Right lobe of liver (tissue), 6 donors: Measurements from ENCODE around the gene IFI27L1. TPM values are rescaled to one million over a fixed set of nuclear protein-coding genes. Genes with fewer than 3 reads are reported as not detected.

Experiments
- ATAC-seq, 4 donors: fragments of 200-7000 bp; cut with Tn5 transposase; one replicate each; pipeline ENCODE4 v1.9.1; 2020; ENCODE audit warnings: mild to moderate bottlenecking in 4 of 4, moderate library complexity in 4 of 4
- DNase-seq, 3 donors: peaks; one replicate each; pipeline ENCODE4 v3.0.0-alpha.2; 2020
- H3K27ac ChIP-seq, 3 donors: fragments of 200-600 bp; one replicate each; pipeline ENCODE4 v1.8.0; 2022
- H3K27me3 ChIP-seq, 2 donors: fragments of 200-600 bp; one replicate each; pipeline ENCODE4 v1.8.0; 2022
- H3K36me3 ChIP-seq, 4 donors: fragments of 200-600 bp; sonication (generic) in 1 of 4; one replicate each; pipeline versions ENCODE4 v1.5.1 to v1.8.0; 2017 to 2022; ENCODE audit warnings: control low read depth in 1 of 4
- H3K4me1 ChIP-seq, 4 donors: fragments of 200-600 bp; sonication (generic) in 1 of 4; one replicate each; pipeline versions ENCODE4 v1.5.1 to v1.8.0; 2017 to 2022; ENCODE audit warnings: control low read depth in 1 of 4
- H3K4me3 ChIP-seq, 3 donors: fragments of 200-600 bp; one replicate each; pipeline ENCODE4 v1.8.0; 2022
- H3K9me3 ChIP-seq, 4 donors: fragments of 200-600 bp; sonication (generic) in 1 of 4; one replicate each; pipeline versions ENCODE4 v1.5.1 to v1.8.0; 2017 to 2022; ENCODE audit warnings: control low read depth in 1 of 4
- POLR2A ChIP-seq: fragments of 450-650 bp; IDR thresholded peaks from one replicate; pipeline ENCODE4 v1.6.1; 2017; ENCODE audit warnings: antibody characterized with exemption, mild to moderate bottlenecking
- WGBS: methylation state at CpG from one replicate; pipeline ENCODE4 v1.1.6; 2018; ENCODE audit warnings: low coverage, low lambda C conversion rate; ENCODE audit not compliant: insufficient coverage; ENCODE audit errors: missing lambda C conversion rate; 5-methylcytosine and 5-hydroxymethylcytosine counted together
- intact Hi-C, 2 donors: fragments of 100-400 bp; cut with DNase I; formaldehyde crosslinking; loops; one replicate each; pipeline versions ENCODE4 v1.11.2 to v1.14.1; 2022
- long read RNA-seq: library from polyadenylated mRNA; unstranded; transcript quantifications from one replicate; pipeline ENCODE4 v2.0.0, GENCODE V29; 2019
- total RNA-seq, 6 experiments: library from RNA; depleted of rRNA in 2 of 6; stranded (reverse); fragments of >200 nt in 2 of 6; fragmentation: NEBNext Ultra II Directional in 3 of 6; extraction: Animal tissue kit (Norgen Biotek cat#: 25700) in 3 of 6; gene quantifications; one replicate each; pipeline versions ENCODE4 v1.1.0 to v1.2.4, GENCODE V29; 2016 to 2023
- TF ChIP-seq, protein P1 (sequence below), 4 donors: fragments of 200-600 bp in 3 of 4; fragments of 450-650 bp in 1 of 4; IDR thresholded peaks; one replicate each; pipeline versions ENCODE4 v1.5.1 to v1.8.0; 2016 to 2022; ENCODE audit warnings: antibody characterized with exemption in 4 of 4, mild to moderate bottlenecking in 2 of 4
- donor health status: DM: no; HTN: yes; CAD: no.
- donor health status: DM: no; HTN: no; CAD: no.
- donor health status: DM: no; HTN: no; CAD: no.
- donor health status: DM: no; HTN: yes; CAD: no.
- donor health status: DM: no; HTN: yes; CAD: no.

The IFI27L1 gene, protein sequence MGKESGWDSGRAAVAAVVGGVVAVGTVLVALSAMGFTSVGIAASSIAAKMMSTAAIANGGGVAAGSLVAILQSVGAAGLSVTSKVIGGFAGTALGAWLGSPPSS
- 1 to 10 TPM; 2.6 to 8.2 (median 5.3) TPM for total RNA-seq
- long read RNA-seq, partial matches to known transcripts: 0 of 4 reads
- long read RNA-seq, other reads (novel, unspliced or antisense): 1 of 4 reads

DNA sequence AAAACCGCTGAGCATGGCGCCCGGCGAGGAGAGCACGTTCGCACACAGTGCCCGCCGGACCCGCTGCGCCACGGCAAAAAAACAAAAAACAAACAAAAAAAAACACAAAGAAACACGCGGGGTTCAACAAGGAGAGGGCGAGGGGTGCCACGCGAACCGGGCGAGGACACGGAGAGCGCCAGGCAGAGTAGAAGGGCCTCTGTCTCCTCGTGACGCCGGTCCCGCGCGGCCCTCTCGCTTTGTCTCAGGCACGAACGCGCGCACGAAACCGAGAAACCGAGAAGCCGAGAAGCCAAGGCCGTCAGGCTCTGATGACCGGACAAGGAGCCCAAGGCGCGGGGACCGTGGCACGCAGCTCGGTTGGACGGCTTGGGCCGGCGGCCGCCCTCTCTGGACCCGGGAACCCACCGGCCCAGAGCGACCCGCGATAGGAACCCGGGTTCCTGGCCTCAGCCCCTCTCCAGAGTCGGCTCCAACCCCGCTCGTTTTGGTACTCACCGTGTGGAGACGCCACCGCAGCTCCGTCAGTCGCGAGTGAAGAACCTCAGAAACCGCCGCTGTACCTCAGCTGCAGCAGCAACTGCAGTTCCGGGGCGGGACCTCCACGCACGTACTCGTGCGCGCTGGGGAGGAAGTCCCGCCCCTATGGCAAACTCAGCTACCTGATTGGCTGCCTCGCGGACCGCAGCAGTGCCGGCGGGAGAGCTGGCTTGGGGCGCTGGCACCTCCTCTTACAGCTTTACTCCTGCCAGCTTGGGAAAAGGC is at the start of gene IFI27L1, which contains the start of gene DDX24:
TSS of gene IFI27L1 (plus strand) at position 690 of the 765 bp plus-strand sequence. CDS start 15,628 bp downstream, outside the sequence.
TSS of gene DDX24 (minus strand) at position 582 of the 765 bp plus-strand sequence. CDS start 1,460 bp downstream, outside the sequence.
- peak within 1 kb of the TSS; percentile 86 to 92 (median 89) for H3K27ac ChIP-seq
- peaks cover 0 to 39% (median 4%) of the 10 kb centered on the region in 4 donors for H3K4me1 ChIP-seq
- H3K9me3 ChIP-seq: no peaks in the 10 kb centered on the region
- intact Hi-C loops: no loop called here
- WGBS: under 1% methylated on average over 25 of the region's 77 CpGs
- ATAC-seq (peak; percentile 100), DNase-seq (peak; percentile 97 to 98 (median 98))
- H3K27me3 ChIP-seq: no peaks in the 10 kb centered on the region
- peaks cover 0 to 19% (median 3%) of the 10 kb centered on the region in 4 donors for H3K36me3 ChIP-seq
- peak within 1 kb of the TSS; percentile 81 to 96 (median 92) for H3K4me3 ChIP-seq
- TF ChIP-seq, protein P1, sequence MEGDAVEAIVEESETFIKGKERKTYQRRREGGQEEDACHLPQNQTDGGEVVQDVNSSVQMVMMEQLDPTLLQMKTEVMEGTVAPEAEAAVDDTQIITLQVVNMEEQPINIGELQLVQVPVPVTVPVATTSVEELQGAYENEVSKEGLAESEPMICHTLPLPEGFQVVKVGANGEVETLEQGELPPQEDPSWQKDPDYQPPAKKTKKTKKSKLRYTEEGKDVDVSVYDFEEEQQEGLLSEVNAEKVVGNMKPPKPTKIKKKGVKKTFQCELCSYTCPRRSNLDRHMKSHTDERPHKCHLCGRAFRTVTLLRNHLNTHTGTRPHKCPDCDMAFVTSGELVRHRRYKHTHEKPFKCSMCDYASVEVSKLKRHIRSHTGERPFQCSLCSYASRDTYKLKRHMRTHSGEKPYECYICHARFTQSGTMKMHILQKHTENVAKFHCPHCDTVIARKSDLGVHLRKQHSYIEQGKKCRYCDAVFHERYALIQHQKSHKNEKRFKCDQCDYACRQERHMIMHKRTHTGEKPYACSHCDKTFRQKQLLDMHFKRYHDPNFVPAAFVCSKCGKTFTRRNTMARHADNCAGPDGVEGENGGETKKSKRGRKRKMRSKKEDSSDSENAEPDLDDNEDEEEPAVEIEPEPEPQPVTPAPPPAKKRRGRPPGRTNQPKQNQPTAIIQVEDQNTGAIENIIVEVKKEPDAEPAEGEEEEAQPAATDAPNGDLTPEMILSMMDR (IDR thresholded peaks at IDR 0.05): no peak
- peak; percentile 96 for TF ChIP-seq POLR2A

DNA sequence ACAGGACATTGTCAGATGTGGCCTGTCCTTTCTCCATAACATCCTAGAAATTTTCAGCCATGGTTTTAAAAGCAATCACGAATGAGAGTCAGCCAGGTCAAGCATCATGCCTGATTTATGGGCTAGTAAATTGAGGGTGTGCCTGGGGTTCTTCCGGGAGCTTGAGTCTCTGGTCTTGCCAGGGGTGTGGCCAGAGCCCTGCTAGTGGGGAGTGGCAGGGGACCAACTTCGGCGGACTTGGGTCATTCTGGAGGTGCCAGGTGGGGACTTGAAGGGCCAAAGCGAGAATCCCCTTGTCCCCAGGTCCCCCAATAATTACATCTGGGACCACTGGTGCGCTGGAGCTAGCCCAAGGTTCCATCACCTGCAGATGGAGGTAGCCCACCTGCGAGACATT is 49.2 kb upstream of the IFI27L1 start:
- intact Hi-C loops: no loop called here
- peaks cover 0 to 9% (median 0%) of the 10 kb centered on the region in 4 donors for H3K4me1 ChIP-seq
- 88% methylated on average over 4 of the region's 7 CpGs for WGBS
- H3K36me3 ChIP-seq: no peaks in the 10 kb centered on the region
- peak in 1 of 3 donors; percentile 27 for DNase-seq
- TF ChIP-seq, protein P1 (IDR thresholded peaks at IDR 0.05): no peak
- no peak for TF ChIP-seq POLR2A
- H3K9me3 ChIP-seq: no peaks in the 10 kb centered on the region
- ATAC-seq: no peak
- H3K27ac ChIP-seq: no peak overlapping the region
- H3K27me3 ChIP-seq: no peaks in the 10 kb centered on the region
- no peak overlapping the region for H3K4me3 ChIP-seq

DNA sequence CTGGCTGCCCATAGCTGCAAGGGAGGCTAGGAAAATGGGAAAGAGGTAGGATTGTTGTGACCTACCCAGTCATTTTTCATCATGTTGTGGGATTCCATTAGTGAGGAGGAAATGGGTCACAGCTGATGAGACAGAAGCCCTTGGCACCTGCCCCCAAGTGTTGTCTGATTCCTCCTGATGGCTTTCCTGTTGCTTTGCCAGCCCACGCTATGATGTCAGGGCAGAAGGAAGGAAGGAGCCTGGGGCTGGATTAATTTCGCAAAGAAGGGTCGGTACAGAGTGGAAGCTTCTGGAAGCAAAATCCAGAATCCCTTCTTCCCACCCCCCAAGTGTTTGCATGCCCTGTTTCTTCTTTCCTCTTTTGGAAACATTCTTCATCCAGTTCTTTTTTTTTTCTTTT is 46.2 kb upstream of the IFI27L1 start:
- ATAC-seq (no peak), DNase-seq (peak in 1 of 3 donors; percentile 23)
- intact Hi-C loops: no loop called here
- WGBS: 92% methylated on average over 2 of the region's 3 CpGs
- no peaks in the 10 kb centered on the region for H3K36me3 ChIP-seq
- H3K4me3 ChIP-seq: no peak overlapping the region
- H3K27ac ChIP-seq: no peak overlapping the region
- H3K4me1 ChIP-seq: no peaks in the 10 kb centered on the region
- no peaks in the 10 kb centered on the region for H3K9me3 ChIP-seq
- TF ChIP-seq POLR2A: no peak
- TF ChIP-seq, protein P1 (IDR thresholded peaks at IDR 0.05): no peak
- no peaks in the 10 kb centered on the region for H3K27me3 ChIP-seq

DNA sequence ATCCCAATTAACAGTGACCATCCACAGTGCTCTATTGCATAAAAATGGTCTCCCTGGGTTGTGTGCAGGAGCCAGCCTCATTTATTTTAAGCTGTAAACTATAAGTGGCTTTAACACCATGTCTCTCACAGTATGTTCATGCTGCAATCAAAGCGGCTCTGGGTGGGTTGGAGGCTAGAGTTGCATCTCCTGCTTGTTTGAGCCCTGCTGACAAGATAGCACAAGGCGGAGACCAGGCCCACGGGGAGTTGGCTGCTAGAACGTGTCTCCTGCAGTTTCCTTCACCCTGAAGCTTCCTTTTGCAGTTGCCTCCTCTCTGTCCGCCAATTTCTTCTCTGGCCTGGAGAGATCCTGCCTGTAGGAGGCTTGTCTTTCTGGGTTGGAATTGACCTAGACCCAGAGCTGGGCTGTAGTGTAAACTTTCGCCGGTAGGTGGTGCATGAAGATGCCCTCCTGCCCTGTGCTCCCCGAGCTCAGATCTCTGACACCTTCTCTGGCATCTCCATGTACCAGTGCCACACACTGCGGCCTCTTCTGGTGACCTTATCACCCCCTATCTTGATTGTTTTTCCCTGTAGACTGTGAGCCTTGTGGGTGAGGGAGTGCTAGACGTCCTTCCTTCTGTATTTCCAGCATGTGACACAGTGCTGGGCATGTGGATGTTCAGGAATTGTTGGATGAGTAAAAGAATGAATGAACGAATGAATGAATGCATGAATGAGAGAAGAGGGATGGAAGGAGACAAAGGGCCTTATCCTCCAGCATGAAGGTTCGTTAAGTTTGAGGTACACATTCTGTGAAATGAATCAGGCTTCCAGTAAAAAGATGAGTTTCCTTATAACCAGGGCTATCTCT is 44.6 kb upstream of the IFI27L1 start:
- H3K27me3 ChIP-seq: no peaks in the 10 kb centered on the region
- no peaks in the 10 kb centered on the region for H3K9me3 ChIP-seq
- H3K36me3 ChIP-seq: no peaks in the 10 kb centered on the region
- ATAC-seq (peak; percentile 95 to 99 (median 98)), DNase-seq (peak; percentile 73 to 78 (median 73))
- TF ChIP-seq, protein P1 (IDR thresholded peaks at IDR 0.05): peak; percentile 82 to 87 (median 85)
- TF ChIP-seq POLR2A: no peak
- intact Hi-C loops: no loop called here
- no peak overlapping the region for H3K27ac ChIP-seq
- 8% methylated on average over 9 of the region's 12 CpGs for WGBS
- peaks cover 0 to under 1% (median 0%) of the 10 kb centered on the region in 4 donors for H3K4me1 ChIP-seq
- H3K4me3 ChIP-seq: no peak overlapping the region
